Inflammatory macrophage treated with lipopolysaccharide for 4 hours (primary cell): ENCODE measurements around the gene PARG.
"Not testable (repeated sequence)": the region's sequence is repeated elsewhere in the genome, so short reads cannot be mapped to it uniquely, and the experiment has no call there.

Experiments
- DNase-seq: peaks from one replicate; pipeline ENCODE4 v3.0.0-alpha.2; 2020

The PARG gene

DNA sequence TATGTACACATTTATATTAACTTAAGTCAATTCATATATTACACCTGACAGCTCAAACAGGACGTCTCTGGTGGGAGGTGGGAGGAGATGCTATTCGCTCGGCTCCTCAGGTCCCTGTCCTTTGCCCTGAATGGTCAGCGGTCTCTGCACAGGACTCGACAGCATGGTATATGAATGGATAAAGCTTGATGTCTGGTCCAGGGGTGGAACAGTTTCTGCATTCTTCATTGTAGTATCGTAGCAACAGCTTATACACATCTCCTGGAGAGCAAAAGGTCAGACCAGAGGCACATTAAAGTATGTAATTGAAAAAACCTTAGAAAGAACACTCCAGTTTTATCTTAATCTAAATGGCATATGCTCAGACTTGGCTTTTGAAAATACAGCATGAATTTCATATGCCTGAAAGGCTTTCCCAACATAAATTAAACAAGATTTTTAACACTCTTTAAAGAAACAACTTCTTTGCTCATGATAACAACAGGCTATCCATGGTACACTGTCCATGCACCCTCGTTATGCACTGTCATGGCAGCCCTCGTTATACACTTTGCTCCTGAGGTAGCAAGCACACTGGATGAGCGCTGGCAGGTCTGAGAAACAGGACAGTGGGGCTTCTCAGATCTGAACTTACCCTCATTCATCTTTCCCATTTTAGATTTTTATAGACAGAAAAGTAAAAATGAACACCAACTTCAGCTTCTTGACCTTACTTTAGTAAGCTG lies 122.4 kb downstream of the PARG start:
- DNase-seq: no peak

DNA sequence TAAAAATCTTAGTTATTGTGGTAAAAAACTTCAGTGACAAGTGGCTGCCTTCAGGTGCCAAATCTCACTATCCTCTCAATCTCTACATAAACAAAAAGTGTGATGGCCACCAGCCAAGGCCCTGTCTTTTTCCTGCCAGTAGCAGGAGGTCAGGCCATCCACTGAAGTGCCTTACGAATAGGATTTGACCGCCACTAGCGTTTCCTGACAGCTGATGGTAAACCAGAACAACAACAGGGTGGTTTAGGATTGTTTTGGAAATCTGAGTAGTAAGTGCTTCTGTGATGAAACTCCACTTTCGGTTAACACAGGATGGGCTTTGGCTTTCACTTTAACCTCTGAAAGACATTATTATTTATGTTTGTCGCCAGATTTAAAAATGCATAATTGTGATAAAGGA lies 124.0 kb downstream of the PARG start:
- no peak for DNase-seq

DNA sequence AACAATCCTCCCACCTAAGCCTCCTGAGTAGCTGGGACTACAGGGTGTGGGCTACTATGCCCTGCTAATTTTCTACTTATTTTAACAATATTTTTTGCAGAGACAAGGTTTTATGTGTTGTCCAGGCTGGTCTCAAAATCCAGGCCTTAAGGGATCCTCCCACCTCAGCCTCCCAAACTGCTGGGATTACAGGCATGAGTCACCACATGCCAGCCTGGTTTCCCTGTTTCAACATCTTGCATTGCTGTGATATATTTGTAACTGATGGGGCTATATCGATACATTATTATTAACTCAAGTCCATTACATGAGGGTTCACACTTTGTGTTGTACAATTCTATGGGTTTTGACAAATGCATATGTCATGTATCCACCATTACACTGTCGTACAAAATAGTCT lies 137.8 kb downstream of the PARG start:
- DNase-seq: no peak

DNA sequence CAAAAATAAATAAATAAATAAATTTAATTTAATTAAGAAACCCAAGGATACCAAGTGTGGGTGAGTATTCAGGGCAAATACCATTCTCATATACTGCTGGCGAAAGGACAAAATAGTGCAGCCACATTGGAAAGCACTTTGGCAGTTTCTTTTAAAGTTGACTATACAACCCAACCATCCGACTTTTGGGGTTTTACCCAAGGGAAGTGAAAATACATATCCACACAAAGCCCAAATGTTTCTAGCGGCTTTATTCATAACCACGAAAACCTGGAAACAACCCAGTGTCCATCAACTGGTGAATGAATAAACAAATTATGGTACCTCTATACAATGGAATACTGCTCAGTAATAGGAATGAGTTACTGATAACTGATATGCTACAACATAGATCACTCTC lies 143.6 kb downstream of the PARG start:
- no peak for DNase-seq

DNA sequence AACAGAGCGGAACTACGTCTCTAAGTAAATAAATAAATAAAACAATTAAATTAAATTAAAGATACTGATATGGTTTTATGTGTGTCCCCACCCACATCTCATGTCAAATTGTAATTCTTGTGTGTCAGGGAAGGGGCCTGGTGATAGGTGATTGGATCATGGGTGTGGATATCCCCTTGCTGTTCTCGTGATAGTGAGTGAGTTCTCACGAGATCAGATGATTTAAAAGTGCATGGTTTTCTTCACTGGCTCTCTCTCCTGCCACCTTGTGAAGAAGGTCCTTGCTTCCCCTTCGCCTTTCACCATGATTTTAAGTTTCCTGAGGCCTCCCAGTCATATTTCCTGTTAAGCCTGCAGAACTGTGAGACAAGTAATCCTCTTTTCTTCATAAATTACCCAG lies 150.7 kb downstream of the PARG start:
- no peak for DNase-seq

DNA sequence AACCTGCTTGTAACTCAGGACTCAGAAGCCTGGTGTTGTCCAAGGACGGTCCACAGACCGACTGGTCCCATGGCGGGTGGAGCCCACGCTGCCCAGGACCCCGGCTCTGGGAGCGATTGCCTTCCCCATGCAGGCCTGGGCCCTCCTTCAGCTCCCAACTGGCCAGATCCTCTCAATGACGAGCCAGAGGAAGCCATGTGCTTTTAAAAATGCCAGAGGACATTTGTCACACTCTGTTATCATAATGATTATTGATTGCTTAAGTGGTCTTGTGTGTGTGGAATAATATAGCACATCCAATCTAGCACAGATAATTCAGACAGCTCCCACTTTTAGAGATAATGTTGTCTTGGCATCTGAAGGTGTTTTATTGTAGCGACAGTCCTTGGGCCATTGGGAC lies 157.1 kb downstream of the PARG start:
- DNase-seq: no peak

DNA sequence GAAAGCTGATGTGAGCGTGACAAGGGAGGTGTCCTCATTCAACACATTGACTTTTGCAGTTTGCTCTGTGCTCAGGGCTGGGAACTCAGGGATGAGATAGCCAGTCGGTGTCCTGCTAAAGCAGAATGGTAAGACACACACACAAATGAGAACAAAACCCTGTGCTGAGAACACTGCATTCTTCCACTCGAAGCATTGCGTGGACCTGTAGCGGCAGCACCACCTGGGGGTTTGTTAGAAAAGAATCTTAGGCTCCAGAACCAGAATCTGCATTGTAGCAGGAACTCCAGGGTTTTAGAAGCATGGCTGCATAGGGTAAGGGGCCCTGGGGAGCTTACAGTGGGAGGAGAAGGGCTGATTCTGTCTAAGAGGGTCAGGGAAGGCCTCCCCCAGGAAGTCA lies 158.2 kb downstream of the PARG start:
- DNase-seq: no peak

DNA sequence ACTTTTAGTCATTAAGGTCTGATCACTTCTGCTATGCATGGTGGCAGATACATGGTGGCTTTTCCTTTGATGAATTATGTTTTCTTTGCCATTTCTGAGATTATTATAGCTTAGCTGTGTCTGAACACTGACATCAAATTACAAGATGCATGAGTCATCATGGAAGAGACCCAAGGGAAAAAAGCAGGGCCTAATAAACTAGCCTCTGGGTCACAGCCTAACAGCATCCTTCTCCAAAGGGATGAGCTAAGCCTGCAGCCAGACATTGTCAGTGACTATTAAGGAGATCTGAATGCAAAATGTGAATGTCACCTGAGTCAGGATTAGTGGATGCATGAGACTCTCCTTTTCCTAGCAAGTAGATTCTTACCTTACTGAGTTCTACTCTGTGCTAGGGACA lies 160.6 kb downstream of the PARG start:
- no peak for DNase-seq

DNA sequence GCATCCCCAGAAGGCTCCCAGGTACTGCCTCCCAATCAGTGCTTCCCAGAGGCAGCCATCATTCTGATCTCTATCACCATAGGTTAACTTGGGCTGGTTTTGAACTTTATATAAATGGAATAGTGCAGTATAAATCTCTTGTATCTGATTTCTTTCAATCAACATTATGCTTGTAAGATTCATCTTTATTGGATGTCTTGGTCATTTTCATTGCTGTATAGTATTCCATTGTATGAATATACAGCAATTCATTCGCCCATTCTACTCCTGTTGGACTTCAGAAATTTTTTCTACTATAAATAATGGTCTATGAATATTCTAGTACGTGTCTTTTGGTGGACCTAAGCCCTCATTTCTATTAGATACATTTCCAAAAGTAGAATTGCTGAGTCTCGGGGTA lies 163.6 kb downstream of the PARG start:
- no peak for DNase-seq

DNA sequence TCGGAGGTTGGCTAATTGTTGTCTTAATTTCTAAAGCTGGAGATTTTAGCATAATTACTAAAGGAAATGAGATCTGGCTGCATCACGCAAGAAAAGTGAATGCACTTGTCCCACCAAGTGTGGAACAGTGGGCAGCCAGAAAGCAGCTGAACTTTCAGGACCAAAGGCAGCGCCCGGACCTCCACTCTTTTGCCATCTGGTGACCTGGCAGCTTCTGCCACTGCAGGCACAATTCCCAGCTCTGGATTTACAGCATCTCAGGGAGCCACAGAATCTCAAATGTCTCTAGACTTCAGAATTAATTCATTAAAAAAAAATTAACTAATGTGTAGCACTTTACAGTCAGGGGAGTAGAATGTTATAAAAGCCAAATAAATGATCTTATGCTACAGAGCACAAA lies 165.0 kb downstream of the PARG start:
- DNase-seq: no peak

DNA sequence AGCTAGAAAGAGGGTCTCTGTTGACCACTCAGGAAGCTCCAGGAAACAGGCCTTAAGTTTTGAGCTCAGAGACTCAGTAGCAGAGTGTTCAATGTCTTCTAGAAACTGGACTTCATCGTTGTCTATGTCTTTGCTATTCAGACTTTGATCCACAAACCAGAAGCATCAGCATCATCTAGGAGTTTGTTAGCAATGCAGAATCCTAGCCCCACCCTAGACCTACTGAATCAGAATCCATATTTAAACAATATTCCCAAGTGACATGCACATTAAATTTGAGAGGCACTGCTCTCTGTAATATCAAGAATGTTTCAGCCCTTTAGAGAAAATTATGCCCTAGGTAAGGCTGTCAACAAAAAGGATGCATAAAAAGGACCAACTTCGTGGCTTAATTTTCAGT lies 166.8 kb downstream of the PARG start:
- no peak for DNase-seq

DNA sequence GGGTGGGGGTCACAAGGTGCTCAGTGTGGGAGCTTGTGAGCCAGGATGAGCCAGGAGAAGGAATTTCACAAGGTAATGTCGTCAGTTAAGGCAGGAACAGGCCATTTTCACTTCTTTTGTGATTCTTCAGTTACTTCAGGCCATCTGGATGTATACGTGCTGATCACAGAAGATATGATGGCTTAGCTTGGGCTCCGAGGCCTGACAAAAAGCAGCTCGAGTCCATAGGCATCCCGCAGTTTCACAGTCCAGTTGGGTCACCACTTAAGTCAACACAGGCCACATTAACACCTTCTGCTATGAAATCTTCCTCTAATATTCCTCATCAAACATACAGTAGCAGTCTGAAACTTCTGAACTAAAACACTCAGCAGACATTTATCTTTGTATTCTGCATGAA lies 168.9 kb downstream of the PARG start:
- not testable (repeated sequence) for DNase-seq

DNA sequence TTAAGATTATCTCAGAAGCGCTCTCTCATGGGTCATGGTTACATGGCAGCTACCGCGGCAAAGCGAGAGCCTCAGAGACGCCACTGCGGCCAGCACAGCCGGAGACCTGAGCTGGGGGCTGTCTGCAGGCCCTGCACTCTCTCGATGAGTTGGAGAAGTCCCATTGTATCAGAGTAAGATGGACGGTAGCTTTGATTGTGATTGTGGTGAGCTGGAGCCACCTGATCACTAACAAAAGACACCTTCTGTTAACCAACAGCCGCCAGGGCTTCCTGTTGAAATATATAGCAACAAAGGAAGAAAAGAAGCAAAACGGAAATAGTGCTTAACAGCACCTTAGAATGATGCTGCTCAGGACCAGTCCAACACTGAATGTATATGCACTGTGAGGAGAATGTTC lies 170.8 kb downstream of the PARG start:
- DNase-seq: not testable (repeated sequence)

DNA sequence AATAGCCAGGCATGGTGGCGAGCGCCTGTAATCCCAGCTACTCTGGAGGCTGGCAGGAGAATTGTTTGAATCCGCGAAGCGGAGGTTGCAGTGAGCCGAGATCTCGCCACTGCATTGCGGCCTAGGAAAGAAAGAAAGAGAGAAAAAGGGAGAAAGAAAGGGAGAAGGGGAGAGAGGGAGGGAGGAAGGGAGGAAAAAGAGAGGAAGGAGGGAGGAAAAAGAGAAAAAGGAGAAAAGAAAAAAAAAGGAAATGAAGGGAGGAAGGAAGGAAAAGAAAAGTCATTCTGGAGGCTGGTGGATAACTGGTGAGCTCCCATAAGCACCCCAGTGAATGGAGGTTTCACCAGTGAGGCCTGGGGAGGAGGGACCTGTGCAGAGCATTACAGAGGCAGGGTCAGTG lies 172.1 kb downstream of the PARG start:
- DNase-seq: no peak

DNA sequence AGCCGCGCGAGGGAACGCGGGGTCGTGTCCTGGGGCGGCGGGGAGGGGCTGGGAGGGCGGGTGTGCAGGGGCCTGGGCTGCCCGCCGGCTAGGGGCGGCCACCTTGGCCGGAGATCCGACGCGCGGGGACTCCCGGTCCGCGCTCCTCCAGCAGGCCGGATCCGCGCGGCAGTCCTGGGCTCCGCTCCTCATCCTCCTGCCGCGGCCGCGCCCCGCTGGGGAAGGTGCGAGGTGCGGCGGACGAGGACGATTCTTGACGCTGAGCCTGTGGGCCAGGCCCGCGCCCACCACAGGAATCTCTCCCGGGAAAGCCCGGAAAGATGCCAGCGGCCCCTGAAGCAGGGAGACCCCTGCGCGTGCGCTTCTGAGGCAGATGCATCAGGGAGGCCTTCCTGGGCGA lies 173.1 kb downstream of the PARG start:
- DNase-seq: no peak

DNA sequence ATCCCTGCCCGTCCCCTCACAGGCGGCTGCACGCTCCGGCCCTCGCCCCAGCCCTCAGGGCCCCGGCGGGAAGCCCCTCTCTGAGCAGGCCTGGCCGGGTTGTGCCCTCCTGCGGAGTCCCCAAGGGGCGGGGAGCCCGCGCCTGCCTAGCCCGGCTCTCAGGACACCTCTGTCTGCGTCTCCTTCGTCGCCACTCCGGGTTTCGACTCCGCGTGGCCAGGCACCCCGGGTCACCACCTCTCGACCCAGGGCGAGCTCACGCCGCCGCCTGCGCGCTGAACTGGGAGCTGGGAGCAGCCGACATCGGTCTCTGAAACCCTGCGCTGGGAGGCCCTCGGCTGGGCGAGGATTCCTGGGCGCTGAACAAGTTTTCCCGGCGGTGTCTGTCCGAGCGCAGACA lies 173.5 kb downstream of the PARG start:
- DNase-seq: no peak
